Kidney capillary endothelial cell (primary cell): ENCODE results near the gene FAM81B.

Source experiments
- DNase-seq: peaks from one replicate; pipeline ENCODE4 v3.0.0-alpha.2; 2018; ENCODE audit warnings: low spot score

FAM81B gene

GRCh38 chr5:95471942-95472341 is 80.8 kb downstream of the FAM81B start:
- DNase-seq: no peak

GRCh38 chr5:95484421-95484820 is 93.3 kb downstream of the FAM81B start:
- DNase-seq: no peak

GRCh38 chr5:95486191-95486590 is 95.0 kb downstream of the FAM81B start:
- DNase-seq: no peak

GRCh38 chr5:95487880-95488279 is 96.7 kb downstream of the FAM81B start:
- no peak for DNase-seq
